Measurements from ENCODE around the gene MAP3K20.
"Not testable (repeated sequence)": the region's sequence is repeated elsewhere in the genome, so short reads cannot be mapped to it uniquely, and the experiment has no call there.

MAP3K20 gene

GRCh38 chr2:173079141-173079540, 3.5 kb downstream of the MAP3K20 start:
- H3K4me3 Mint-ChIP-seq: no peak overlapping the region
- no peak overlapping the region for H3K27ac Mint-ChIP-seq (ENCODE audit: low read depth)
- no peak for DNase-seq (ENCODE audit: low spot score in 2 of 2)
- peaks cover 8% of the 10 kb centered on the region for H3K36me3 Mint-ChIP-seq (ENCODE audit: insufficient read depth)
- no peaks in the 10 kb centered on the region for H3K9me3 Mint-ChIP-seq
- H3K4me1 Mint-ChIP-seq: peaks cover 25% of the 10 kb centered on the region
- H3K27me3 Mint-ChIP-seq: no peaks in the 10 kb centered on the region
- ATAC-seq (replicated peaks; ENCODE audit: extremely low read depth, poor library complexity, severe bottlenecking): no peak

GRCh38 chr2:173079973-173080860, 4.6 kb downstream of the MAP3K20 start:
- no peak for DNase-seq (ENCODE audit: low spot score in 2 of 2)
- Mint-ChIP-seq H3K27ac (ENCODE audit: low read depth) (no peak overlapping the region), H3K4me3 (no peak overlapping the region), H3K9me3 (no peaks in the 10 kb centered on the region), H3K27me3 (no peaks in the 10 kb centered on the region), H3K4me1 (peaks cover 21% of the 10 kb centered on the region), H3K36me3 (ENCODE audit: insufficient read depth) (peaks cover 8% of the 10 kb centered on the region)
- no peak for ATAC-seq (replicated peaks; ENCODE audit: extremely low read depth, poor library complexity, severe bottlenecking)

- no peaks in the 10 kb centered on the region for H3K9me3 Mint-ChIP-seq
- DNase-seq (ENCODE audit: low spot score in 2 of 2) (no peak), ATAC-seq (replicated peaks; ENCODE audit: extremely low read depth, poor library complexity, severe bottlenecking) (no peak)
- H3K27me3 Mint-ChIP-seq: no peaks in the 10 kb centered on the region
- H3K4me3 Mint-ChIP-seq: no peak overlapping the region
- no peak overlapping the region for H3K27ac Mint-ChIP-seq (ENCODE audit: low read depth)
- peaks cover 6% of the 10 kb centered on the region for H3K4me1 Mint-ChIP-seq
- peaks cover 6% of the 10 kb centered on the region for H3K36me3 Mint-ChIP-seq (ENCODE audit: insufficient read depth)
These were observed 11.0 kb downstream of the MAP3K20 start for GRCh38 chr2:173086518-173087213.

GRCh38 chr2:173087214-173087581, 11.6 kb downstream of the MAP3K20 start:
- no peak overlapping the region for H3K27ac Mint-ChIP-seq (ENCODE audit: low read depth)

GRCh38 chr2:173087793-173088496, 12.3 kb downstream of the MAP3K20 start:
- Mint-ChIP-seq H3K4me3 (no peak overlapping the region), H3K4me1 (peaks cover 6% of the 10 kb centered on the region), H3K27ac (ENCODE audit: low read depth) (no peak overlapping the region), H3K36me3 (ENCODE audit: insufficient read depth) (peaks cover 3% of the 10 kb centered on the region), H3K9me3 (no peaks in the 10 kb centered on the region), H3K27me3 (no peaks in the 10 kb centered on the region)
- ATAC-seq (replicated peaks; ENCODE audit: extremely low read depth, poor library complexity, severe bottlenecking) (no peak), DNase-seq (ENCODE audit: low spot score in 2 of 2) (no peak)

More at GRCh38 chr2:173087214-173087581, 11.6 kb downstream of the MAP3K20 start:
- peaks cover 3% of the 10 kb centered on the region for H3K36me3 Mint-ChIP-seq (ENCODE audit: insufficient read depth)
- DNase-seq (ENCODE audit: low spot score in 2 of 2) (no peak), ATAC-seq (replicated peaks; ENCODE audit: extremely low read depth, poor library complexity, severe bottlenecking) (no peak)
- no peaks in the 10 kb centered on the region for H3K9me3 Mint-ChIP-seq
- H3K4me3 Mint-ChIP-seq: no peak overlapping the region
- no peaks in the 10 kb centered on the region for H3K27me3 Mint-ChIP-seq
- H3K4me1 Mint-ChIP-seq: peaks cover 6% of the 10 kb centered on the region

GRCh38 chr2:173090276-173090877, 14.7 kb downstream of the MAP3K20 start:
- no peak for DNase-seq (ENCODE audit: low spot score in 2 of 2)

GRCh38 chr2:173090973-173091660, 15.5 kb downstream of the MAP3K20 start:
- Mint-ChIP-seq H3K27ac (ENCODE audit: low read depth) (no peak overlapping the region), H3K36me3 (ENCODE audit: insufficient read depth) (peaks cover 3% of the 10 kb centered on the region), H3K9me3 (no peaks in the 10 kb centered on the region), H3K4me1 (peaks cover 6% of the 10 kb centered on the region), H3K27me3 (no peaks in the 10 kb centered on the region), H3K4me3 (no peak overlapping the region)
- no peak for DNase-seq (ENCODE audit: low spot score in 2 of 2)
- ATAC-seq (replicated peaks; ENCODE audit: extremely low read depth, poor library complexity, severe bottlenecking): no peak

More at GRCh38 chr2:173090276-173090877, 14.7 kb downstream of the MAP3K20 start:
- no peaks in the 10 kb centered on the region for H3K9me3 Mint-ChIP-seq
- H3K27me3 Mint-ChIP-seq: no peaks in the 10 kb centered on the region
- ATAC-seq (replicated peaks; ENCODE audit: extremely low read depth, poor library complexity, severe bottlenecking): no peak
- peaks cover 6% of the 10 kb centered on the region for H3K4me1 Mint-ChIP-seq
- H3K36me3 Mint-ChIP-seq (ENCODE audit: insufficient read depth): peaks cover 3% of the 10 kb centered on the region
- no peak overlapping the region for H3K4me3 Mint-ChIP-seq
- H3K27ac Mint-ChIP-seq (ENCODE audit: low read depth): no peak overlapping the region

GRCh38 chr2:173091910-173092309, 16.3 kb downstream of the MAP3K20 start:
- Mint-ChIP-seq H3K4me3 (no peak overlapping the region), H3K4me1 (peaks cover 4% of the 10 kb centered on the region), H3K36me3 (ENCODE audit: insufficient read depth) (peaks cover 7% of the 10 kb centered on the region), H3K27ac (ENCODE audit: low read depth) (no peak overlapping the region), H3K27me3 (no peaks in the 10 kb centered on the region), H3K9me3 (no peaks in the 10 kb centered on the region)
- no peak for ATAC-seq (replicated peaks; ENCODE audit: extremely low read depth, poor library complexity, severe bottlenecking)
- DNase-seq (ENCODE audit: low spot score in 2 of 2): no peak

- H3K4me1 Mint-ChIP-seq: no peaks in the 10 kb centered on the region
- ATAC-seq (replicated peaks; ENCODE audit: extremely low read depth, poor library complexity, severe bottlenecking): no peak
- no peaks in the 10 kb centered on the region for H3K9me3 Mint-ChIP-seq
- no peak for DNase-seq (ENCODE audit: low spot score in 2 of 2)
- peaks cover 7% of the 10 kb centered on the region for H3K36me3 Mint-ChIP-seq (ENCODE audit: insufficient read depth)
- H3K4me3 Mint-ChIP-seq: no peak overlapping the region
- H3K27me3 Mint-ChIP-seq: no peaks in the 10 kb centered on the region
- H3K27ac Mint-ChIP-seq (ENCODE audit: low read depth): no peak overlapping the region
These were observed 17.3 kb downstream of the MAP3K20 start for GRCh38 chr2:173092844-173093402.

GRCh38 chr2:173093617-173094016, 18.0 kb downstream of the MAP3K20 start:
- not testable (repeated sequence) for H3K9me3 Mint-ChIP-seq; DNase-seq (ENCODE audit: low spot score in 2 of 2); ATAC-seq (replicated peaks; ENCODE audit: extremely low read depth, poor library complexity, severe bottlenecking); H3K4me3 Mint-ChIP-seq; H3K36me3 Mint-ChIP-seq (ENCODE audit: insufficient read depth); H3K4me1 Mint-ChIP-seq; H3K27me3 Mint-ChIP-seq; H3K27ac Mint-ChIP-seq (ENCODE audit: low read depth)

GRCh38 chr2:173094731-173095130, 19.1 kb downstream of the MAP3K20 start:
- no peaks in the 10 kb centered on the region for H3K27me3 Mint-ChIP-seq
- peaks cover 7% of the 10 kb centered on the region for H3K36me3 Mint-ChIP-seq (ENCODE audit: insufficient read depth)
- no peak overlapping the region for H3K27ac Mint-ChIP-seq (ENCODE audit: low read depth)
- H3K9me3 Mint-ChIP-seq: no peaks in the 10 kb centered on the region
- no peak overlapping the region for H3K4me3 Mint-ChIP-seq
- no peaks in the 10 kb centered on the region for H3K4me1 Mint-ChIP-seq
- ATAC-seq (replicated peaks; ENCODE audit: extremely low read depth, poor library complexity, severe bottlenecking) (no peak), DNase-seq (ENCODE audit: low spot score in 2 of 2) (no peak)

GRCh38 chr2:173095356-173095755, 19.7 kb downstream of the MAP3K20 start:
- Mint-ChIP-seq H3K36me3 (ENCODE audit: insufficient read depth) (peaks cover 7% of the 10 kb centered on the region), H3K4me3 (no peak overlapping the region), H3K4me1 (no peaks in the 10 kb centered on the region), H3K27ac (ENCODE audit: low read depth) (no peak overlapping the region), H3K27me3 (no peaks in the 10 kb centered on the region), H3K9me3 (no peaks in the 10 kb centered on the region)
- ATAC-seq (replicated peaks; ENCODE audit: extremely low read depth, poor library complexity, severe bottlenecking): no peak
- no peak for DNase-seq (ENCODE audit: low spot score in 2 of 2)
